K562 (cell line): Measurements from ENCODE around the gene SRSF1. TPM values are rescaled to one million over a fixed set of nuclear protein-coding genes. Genes with fewer than 3 reads are reported as not detected.
A peak's percentile ranks its signal among the peaks of the same experiment; 100 is the strongest.

Experiments
- BCL6 ChIP-seq: fragments of 250-450 bp; sonication (Bioruptor Pico); IDR thresholded peaks from 2 replicates; pipeline ENCODE4 v1.4.0; 2020
- BHLHE40 ChIP-seq: IDR thresholded peaks from 2 replicates; pipeline ENCODE4 v1.6.1; 2011; ENCODE audit warnings: low read length, improper control_type of control experiment
- FOXP1 ChIP-seq: sonication (generic); formaldehyde crosslinking; IDR thresholded peaks from 2 replicates; pipeline ENCODE4 v1.8.0; 2022; ENCODE audit warnings: mild to moderate bottlenecking, missing genetic modification reagents
- GTF2A2 ChIP-seq: IDR thresholded peaks from 2 replicates; pipeline ENCODE4 v1.6.1; 2016; ENCODE audit warnings: mild to moderate bottlenecking, missing genetic modification characterization, missing compliant biosample characterization
- IRF1 ChIP-seq: sonication (generic); formaldehyde crosslinking; IDR thresholded peaks from 2 replicates; pipeline ENCODE4 v1.8.0; 2022; ENCODE audit warnings: missing genetic modification reagents, mild to moderate bottlenecking, borderline replicate concordance
- KDM4B ChIP-seq, 2 experiments: fragments of 450-650 bp in 1 of 2; sonication (generic) in 1 of 2; IDR thresholded peaks; 2 replicates each; pipeline ENCODE4 v1.6.1; 2016 to 2017; ENCODE audit warnings: borderline replicate concordance in 2 of 2, antibody characterized with exemption in 1 of 2, low read depth in 1 of 2, mild to moderate bottlenecking in 1 of 2
- PHTF2 ChIP-seq: fragments of 250-450 bp; sonication (Bioruptor Pico); IDR thresholded peaks from 2 replicates; pipeline ENCODE4 v1.5.0; 2021; ENCODE audit warnings: mild to moderate bottlenecking
- POU5F1 ChIP-seq: fragments of 150-350 bp; IDR thresholded peaks from 2 replicates; pipeline ENCODE4 v1.6.1; 2014; ENCODE audit warnings: borderline replicate concordance, low read length, low read depth, mild to moderate bottlenecking; ENCODE audit not compliant: partially characterized antibody
- ZHX1 ChIP-seq: fragments of 150-350 bp; conservative IDR thresholded peaks from 2 replicates; pipeline ENCODE4 v1.6.1; 2014; ENCODE audit warnings: low read length
- ZNF232 ChIP-seq: sonication (generic); formaldehyde crosslinking; IDR thresholded peaks from 2 replicates; pipeline ENCODE4 v1.8.0; 2022; ENCODE audit warnings: mild to moderate bottlenecking, missing genetic modification reagents
- ZNF583 ChIP-seq: fragments of 250-450 bp; sonication (Bioruptor Pico); IDR thresholded peaks from 2 replicates; pipeline ENCODE4 v1.4.0; 2020
- ZNF592 ChIP-seq: fragments of 450-650 bp; IDR thresholded peaks from 2 replicates; pipeline ENCODE4 v1.6.1; 2017; ENCODE audit warnings: antibody characterized with exemption, mild to moderate bottlenecking
- ZNF609 ChIP-seq: sonication (generic); formaldehyde crosslinking; IDR thresholded peaks from 2 replicates; pipeline ENCODE4 v1.8.1; 2023; ENCODE audit warnings: missing genetic modification reagents, mild to moderate bottlenecking, borderline replicate concordance
- polyA plus RNA-seq, 8 experiments: library from polyadenylated mRNA; depleted of rRNA in 4 of 8; stranded (reverse) in 5 of 8; unstranded in 3 of 8; fragments of >200 nt; fragmentation: Nextera tagmentation in 2 of 8; fragmentation: Illumina TruSeq in 1 of 8; extraction: Ambion mirVana in 2 of 8; extraction: Trizol in 1 of 8; gene quantifications; 2 replicates each; pipeline versions ENCODE4 v1.2.1 to v1.2.3, GENCODE V29; 2011 to 2014; ENCODE audit warnings: inconsistent platforms in 1 of 8, missing spikeins in 1 of 8
- total RNA-seq, 7 experiments: library from RNA; depleted of rRNA in 6 of 7; stranded (reverse); fragments of >200 nt in 6 of 7; fragmentation: Illumina TruSeq in 2 of 7; extraction: Trizol in 2 of 7; gene quantifications; 2 replicates each; pipeline versions ENCODE4 v1.2.1 to v1.2.3, GENCODE V29; 2011 to 2021; ENCODE audit warnings: low replicate concordance in 1 of 7

SRSF1 gene
- total and polyA plus RNA-seq, 9 of the 15 experiments (the other 6 are each of a cell fraction or from before 2014, with no cell fraction given), result 77.8 to 559 (median 442) TPM

- peak; percentile 89 for TF ChIP-seq BHLHE40
- peak; percentile 94 for TF ChIP-seq ZNF592
- TF ChIP-seq PHTF2, result no peak
- TF ChIP-seq FOXP1 (CRISPR knock-in tag), result no peak
- TF ChIP-seq ZNF609 (CRISPR knock-in tag), result peak; percentile 92; the same call in 1 of the 2 replicates
- 0 out of 2 replicates have a peak, but pooled peaks have one; percentile 76 for TF ChIP-seq IRF1
- peak; percentile 67 for TF ChIP-seq POU5F1
- no peak; the same call in 1 of the 2 replicates for TF ChIP-seq ZHX1
- TF ChIP-seq KDM4B (IDR thresholded peaks at IDR 0.05; ENCODE audit: borderline replicate concordance in 2 of 2, low read depth in 1 of 2), result peak in 1 of 2 experiments; percentile 71; a peak in 1 of 4 replicates
- peak; percentile 59; the same call in 1 of the 2 replicates for TF ChIP-seq GTF2A2 (tag)
- TF ChIP-seq ZNF583 (CRISPR knock-in tag), result no peak
- no peak for TF ChIP-seq BCL6 (CRISPR knock-in tag)
- 0 out of 2 replicates have a peak, but pooled peaks have one; percentile 66 for TF ChIP-seq ZNF232 (CRISPR knock-in tag)
These were observed at the start of gene SRSF1 (continued) for GRCh38 chr17:58006924-58007780.
